Muscle layer of duodenum (tissue), 2 donors: ENCODE measurements around the gene MRPL20.
"Not testable (repeated sequence)": the region's sequence is repeated elsewhere in the genome, so short reads cannot be mapped to it uniquely, and the experiment has no call there.

Experiments used
- H3K27ac ChIP-seq: one replicate; pipeline ENCODE4 v1.7.0; 2013; ENCODE audit warnings: mild to moderate bottlenecking, low read length
- H3K27me3 ChIP-seq: one replicate; pipeline ENCODE4 v1.7.0; 2013; ENCODE audit warnings: low read depth, mild to moderate bottlenecking, control low read depth, low read length
- H3K36me3 ChIP-seq, 2 donors: one replicate each; pipeline ENCODE4 v1.7.0; 2013; ENCODE audit warnings: low read length in 2 of 2, control low read depth in 1 of 2, mild to moderate bottlenecking in 1 of 2; ENCODE audit not compliant: insufficient read depth in 2 of 2, control insufficient read depth in 1 of 2
- H3K4me1 ChIP-seq, 2 donors: one replicate each; pipeline ENCODE4 v1.7.0; 2013; ENCODE audit warnings: low read length in 2 of 2, mild to moderate bottlenecking in 2 of 2, control low read depth in 1 of 2, moderate library complexity in 1 of 2; ENCODE audit not compliant: insufficient read depth in 2 of 2, control insufficient read depth in 1 of 2
- H3K4me3 ChIP-seq, 2 donors: one replicate each; pipeline ENCODE4 v1.7.0; 2013; ENCODE audit warnings: low read length in 2 of 2, low read depth in 1 of 2, mild to moderate bottlenecking in 1 of 2
- H3K9me3 ChIP-seq, 2 donors: one replicate each; pipeline ENCODE4 v1.7.0; 2013; ENCODE audit warnings: low read length in 2 of 2, control low read depth in 1 of 2, mild to moderate bottlenecking in 1 of 2; ENCODE audit not compliant: control insufficient read depth in 1 of 2
- donor health status: healthy.

MRPL20 gene

GRCh38 chr1:1430114-1430982, 23.3 kb upstream of the MRPL20 start:
- H3K4me3 ChIP-seq: peak overlapping the region in 1 of 2 donors; percentile 23

GRCh38 chr1:1429671-1430073, 22.6 kb upstream of the MRPL20 start:
- no peaks in the 10 kb centered on the region for H3K9me3 ChIP-seq
- H3K4me3 ChIP-seq: peak overlapping the region in 1 of 2 donors; percentile 23
- peaks cover 10 to 54% of the 10 kb centered on the region in 2 donors for H3K4me1 ChIP-seq
- H3K27me3 ChIP-seq: no peaks in the 10 kb centered on the region
- peak overlapping the region; percentile 62 for H3K27ac ChIP-seq
- no peaks in the 10 kb centered on the region for H3K36me3 ChIP-seq

More at GRCh38 chr1:1430114-1430982, 23.3 kb upstream of the MRPL20 start:
- Histone ChIP-seq H3K27me3 (no peaks in the 10 kb centered on the region), H3K4me1 (peaks cover 10 to 61% of the 10 kb centered on the region in 2 donors), H3K27ac (peak overlapping the region; percentile 62), H3K36me3 (no peaks in the 10 kb centered on the region), H3K9me3 (no peaks in the 10 kb centered on the region)

- H3K9me3 ChIP-seq, H3K4me3 ChIP-seq, H3K27me3 ChIP-seq, H3K36me3 ChIP-seq, H3K27ac ChIP-seq: not testable (repeated sequence)
- H3K4me1 ChIP-seq: peaks cover 9 to 47% of the 10 kb centered on the region in 2 donors
Observed at GRCh38 chr1:1428967-1429366, 21.9 kb upstream of the MRPL20 start.

- H3K9me3 ChIP-seq: no peaks in the 10 kb centered on the region
- no peaks in the 10 kb centered on the region for H3K36me3 ChIP-seq
- H3K4me1 ChIP-seq: peaks cover 4 to 39% of the 10 kb centered on the region in 2 donors
- no peaks in the 10 kb centered on the region for H3K27me3 ChIP-seq
- H3K4me3 ChIP-seq: no peak overlapping the region
- no peak overlapping the region for H3K27ac ChIP-seq
Observed at GRCh38 chr1:1428174-1428573, 21.1 kb upstream of the MRPL20 start.

GRCh38 chr1:1427820-1428148, 20.7 kb upstream of the MRPL20 start:
- H3K4me3 ChIP-seq: no peak overlapping the region
- no peaks in the 10 kb centered on the region for H3K36me3 ChIP-seq
- no peak overlapping the region for H3K27ac ChIP-seq
- peaks cover 4 to 35% of the 10 kb centered on the region in 2 donors for H3K4me1 ChIP-seq
- H3K27me3 ChIP-seq: no peaks in the 10 kb centered on the region
- no peaks in the 10 kb centered on the region for H3K9me3 ChIP-seq

GRCh38 chr1:1427106-1427819, 20.2 kb upstream of the MRPL20 start:
- Histone ChIP-seq H3K36me3 (no peaks in the 10 kb centered on the region), H3K9me3 (no peaks in the 10 kb centered on the region), H3K27ac (no peak overlapping the region), H3K4me1 (peaks cover 4 to 30% of the 10 kb centered on the region in 2 donors), H3K27me3 (no peaks in the 10 kb centered on the region), H3K4me3 (no peak overlapping the region)

DNA sequence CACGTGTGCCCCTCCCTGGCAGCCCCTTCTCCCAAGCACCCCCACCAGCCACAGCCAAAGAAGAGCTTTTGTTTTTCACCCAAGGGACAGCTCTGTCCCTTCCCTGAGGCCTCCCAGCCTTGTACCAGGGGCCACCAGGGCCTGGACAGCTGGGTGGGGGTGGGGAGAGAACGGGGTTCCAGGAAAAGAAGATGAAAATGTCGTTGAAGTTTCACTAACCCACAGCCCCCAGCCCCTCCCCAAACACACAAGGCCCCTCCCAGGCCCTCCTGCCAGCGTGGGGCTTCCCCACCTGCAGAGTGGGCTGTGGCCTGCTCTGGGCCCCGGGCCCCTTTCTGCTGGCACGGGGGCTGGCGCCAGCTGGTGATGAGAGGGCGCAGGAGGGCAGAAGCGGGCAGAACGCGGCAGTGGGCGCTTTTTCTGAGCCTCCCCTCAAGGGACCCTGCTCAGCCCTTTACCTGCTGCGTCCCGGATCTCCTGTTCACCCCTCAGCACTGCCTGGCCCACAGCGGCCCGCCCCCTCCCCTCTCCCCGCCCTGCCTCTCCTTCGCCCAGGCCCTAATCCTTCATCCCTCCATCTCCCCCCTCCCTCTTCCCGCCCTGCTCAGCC, 19.5 kb upstream of the MRPL20 start:
- Histone ChIP-seq H3K4me3 (no peak overlapping the region), H3K36me3 (no peaks in the 10 kb centered on the region), H3K9me3 (no peaks in the 10 kb centered on the region), H3K27ac (no peak overlapping the region), H3K4me1 (peaks cover 4 to 27% of the 10 kb centered on the region in 2 donors), H3K27me3 (no peaks in the 10 kb centered on the region)

GRCh38 chr1:1425753-1426495, 18.8 kb upstream of the MRPL20 start:
- no peaks in the 10 kb centered on the region for H3K36me3 ChIP-seq
- H3K4me3 ChIP-seq: no peak overlapping the region
- H3K9me3 ChIP-seq: no peaks in the 10 kb centered on the region
- H3K27ac ChIP-seq: no peak overlapping the region
- peaks cover 4 to 24% of the 10 kb centered on the region in 2 donors for H3K4me1 ChIP-seq
- no peaks in the 10 kb centered on the region for H3K27me3 ChIP-seq

DNA sequence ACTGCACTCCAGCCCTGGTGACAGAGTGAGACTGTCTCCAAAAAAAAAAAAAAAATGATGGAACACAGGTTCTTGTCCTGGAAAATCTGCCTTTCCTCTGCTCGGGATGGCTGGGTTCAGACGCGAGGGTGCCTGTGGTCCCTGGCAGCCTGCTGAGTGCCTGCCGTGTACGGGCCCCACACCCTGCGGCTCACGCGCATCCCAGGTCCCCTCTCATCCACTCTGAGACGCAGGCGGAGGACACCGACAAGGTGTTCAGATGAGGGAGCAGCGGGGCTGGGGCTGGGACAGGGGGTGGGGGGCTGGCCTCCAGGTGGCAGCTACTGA, 18.3 kb upstream of the MRPL20 start:
- no peaks in the 10 kb centered on the region for H3K9me3 ChIP-seq
- peaks cover 4 to 29% of the 10 kb centered on the region in 2 donors for H3K4me1 ChIP-seq
- H3K36me3 ChIP-seq: no peaks in the 10 kb centered on the region
- H3K4me3 ChIP-seq: no peak overlapping the region
- H3K27ac ChIP-seq: no peak overlapping the region
- H3K27me3 ChIP-seq: no peaks in the 10 kb centered on the region

DNA sequence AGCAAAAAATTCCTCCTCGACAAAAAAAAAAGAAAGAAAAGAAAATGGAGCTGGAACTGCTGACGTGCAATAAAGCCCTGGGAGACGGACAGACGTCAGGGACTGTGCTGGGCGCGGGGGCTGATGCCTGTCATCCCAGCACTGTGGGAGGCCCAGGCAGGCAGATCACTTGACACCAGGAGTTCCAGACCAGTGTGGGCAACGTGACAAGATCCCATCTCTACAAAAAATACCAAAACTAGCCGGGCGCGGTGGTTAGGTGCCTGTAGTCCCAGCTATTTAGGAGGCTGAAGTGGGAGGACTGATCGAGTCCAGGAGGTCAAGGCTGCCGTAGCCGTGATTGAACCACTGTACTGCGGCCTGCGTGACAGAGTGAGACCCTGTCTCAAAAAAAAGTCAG, 17.6 kb upstream of the MRPL20 start:
- no peak overlapping the region for H3K4me3 ChIP-seq
- H3K36me3 ChIP-seq: no peaks in the 10 kb centered on the region
- H3K9me3 ChIP-seq: no peaks in the 10 kb centered on the region
- H3K27ac ChIP-seq: no peak overlapping the region
- no peaks in the 10 kb centered on the region for H3K27me3 ChIP-seq
- peaks cover 1 to 25% of the 10 kb centered on the region in 2 donors for H3K4me1 ChIP-seq

GRCh38 chr1:1423245-1423597, 16.1 kb upstream of the MRPL20 start:
- peaks cover 0 to 18% of the 10 kb centered on the region in 2 donors for H3K4me1 ChIP-seq
- no peaks in the 10 kb centered on the region for H3K9me3 ChIP-seq
- no peak overlapping the region for H3K27ac ChIP-seq
- H3K36me3 ChIP-seq: no peaks in the 10 kb centered on the region
- no peaks in the 10 kb centered on the region for H3K27me3 ChIP-seq
- no peak overlapping the region for H3K4me3 ChIP-seq
